ENCODE measurements around the gene ULK1. TPM values are rescaled to one million over a fixed set of nuclear protein-coding genes. Genes with fewer than 3 reads are reported as not detected.

Gene ULK1
- total and polyA plus RNA-seq, 2 of the 13 experiments (the other 11 are each of a cell fraction or from before 2014, with no cell fraction given) = 2.8 to 10.1 TPM

DNA sequence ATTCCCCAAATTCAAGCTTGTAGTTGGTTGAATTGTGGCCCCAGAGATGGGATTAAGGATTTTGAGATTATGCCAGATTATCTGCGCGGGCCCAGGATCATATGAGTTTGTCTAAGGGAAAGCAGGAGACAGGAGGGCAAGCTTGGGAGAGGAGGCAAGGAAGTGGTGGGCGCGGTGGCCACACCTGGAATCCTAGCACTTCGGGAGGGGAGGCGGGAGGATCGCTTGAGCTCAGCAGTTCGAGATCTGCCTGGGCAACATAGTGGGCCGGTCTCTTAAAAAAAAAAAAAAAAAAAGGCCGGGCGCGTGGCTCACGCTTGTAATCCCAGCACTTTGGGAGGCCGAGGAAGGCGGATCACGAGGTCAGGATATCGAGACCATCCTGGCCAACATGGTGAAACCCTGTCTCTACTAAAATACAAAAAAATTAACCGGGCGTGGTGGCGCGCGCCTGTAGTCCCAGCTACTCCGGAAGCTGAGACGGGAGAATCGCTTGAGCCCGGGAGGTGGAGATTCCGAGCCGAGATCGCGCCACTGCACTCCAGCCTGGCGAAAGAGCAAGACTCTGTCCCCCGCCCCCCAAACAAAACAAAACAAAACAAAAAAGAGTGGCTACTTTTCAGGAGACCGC is 33.8 kb downstream of the ULK1 start:
- ATAC-seq (peak; percentile 4), FAIRE-seq (no peak), DNase-seq (ENCODE audit: low spot score) (no peak)
- H4K20me1 ChIP-seq (ENCODE audit: insufficient read depth, low read length) = no peaks in the 10 kb centered on the region
- no peaks in the 10 kb centered on the region for H3K9me3 ChIP-seq (ENCODE audit: low read length)
- H3K4me2 ChIP-seq (ENCODE audit: low read depth, low read length) = peak overlapping the region; percentile 76
- no TSS peak for BruUV-seq (replicated peaks)
- H3K79me2 ChIP-seq (ENCODE audit: insufficient read depth, low read length) = peaks cover 16% of the 10 kb centered on the region
- peak overlapping the region; percentile 65 for H3K27ac ChIP-seq (ENCODE audit: extremely low read length, insufficient read depth, low read length)
- H3K9ac ChIP-seq (ENCODE audit: insufficient read depth, low read depth, low read length) = peak overlapping the region; percentile 78
- H3K27me3 ChIP-seq (ENCODE audit: control insufficient read depth in 1 of 2, insufficient read depth in 2 of 2, low read length in 2 of 2) = no peaks in the 10 kb centered on the region
- ChIA-PET CTCF (ENCODE audit: low intra/inter-chr PET ratio, low total read pairs) (no interaction called here), POLR2A (interaction anchor here (0.7 to 1.0 kb wide), 5 partner anchors 14 to 68 kb away, joined by 3 to 6 read pairs (median 5); no protein-coding TSS in a partner anchor)
- 28% methylated on average over 33 of the region's 33 CpGs for WGBS (ENCODE audit: low lambda C conversion rate)
- intact Hi-C loops (cut with micrococcal nuclease; ENCODE audit: unreplicated experiment) (loop anchor here (5.0 to 10.0 kb wide), 2 partner anchors 66 to 93 kb away; no protein-coding TSS in a partner anchor), in situ Hi-C loops (cut with HindIII; ENCODE audit: extremely low pct_ligation_motif_present, low pct_unique_long_range_greater_than_20kb) (no loop called here)
- H3K4me3 ChIP-seq (replicated peaks in 1 of 3; ENCODE audit: insufficient read depth in 1 of 3, low read depth in 2 of 3, low read length in 3 of 3) = peak overlapping the region; percentile 70 to 90 (median 80)
- H3K4me1 ChIP-seq (ENCODE audit: insufficient read depth, low read length) = peaks cover 18% of the 10 kb centered on the region
- no peak overlapping the region for H2AFZ ChIP-seq (ENCODE audit: low read length)
- H3K36me3 ChIP-seq (replicated peaks in 1 of 2; ENCODE audit: control insufficient read depth in 1 of 2, insufficient read depth in 2 of 2, low read length in 2 of 2) = peaks cover 10 to 14% of the 10 kb centered on the region in 2 experiments
- TF ChIP-seq ZNF556 (CRISPR knock-in tag; IDR thresholded peaks at IDR 0.05; ENCODE audit: borderline replicate concordance) (0 out of 2 replicates have a peak, but pooled peaks have one; percentile 4), ZNF460 (CRISPR knock-in tag; IDR thresholded peaks at IDR 0.05; ENCODE audit: borderline replicate concordance) (peak; percentile 70), ZNF543 (CRISPR knock-in tag; IDR thresholded peaks at IDR 0.05) (0 out of 2 replicates have a peak, but pooled peaks have one; percentile 0), MED8 (CRISPR knock-in tag; IDR thresholded peaks at IDR 0.05; ENCODE audit: insufficient replicate concordance) (no peak), ARID2 (CRISPR knock-in tag; IDR thresholded peaks at IDR 0.05; ENCODE audit: borderline replicate concordance) (no peak), ZBTB3 (CRISPR knock-in tag; IDR thresholded peaks at IDR 0.05; ENCODE audit: borderline replicate concordance, low read depth) (0 out of 2 replicates have a peak, but pooled peaks have one; percentile 14), ISX (CRISPR knock-in tag; conservative IDR thresholded peaks at IDR 0.05) (no peak), SPEN (CRISPR knock-in tag; IDR thresholded peaks at IDR 0.05; ENCODE audit: low read depth) (peak; percentile 6; the same call in 1 of the 2 replicates)
- TF ChIP-seq, protein P1, sequence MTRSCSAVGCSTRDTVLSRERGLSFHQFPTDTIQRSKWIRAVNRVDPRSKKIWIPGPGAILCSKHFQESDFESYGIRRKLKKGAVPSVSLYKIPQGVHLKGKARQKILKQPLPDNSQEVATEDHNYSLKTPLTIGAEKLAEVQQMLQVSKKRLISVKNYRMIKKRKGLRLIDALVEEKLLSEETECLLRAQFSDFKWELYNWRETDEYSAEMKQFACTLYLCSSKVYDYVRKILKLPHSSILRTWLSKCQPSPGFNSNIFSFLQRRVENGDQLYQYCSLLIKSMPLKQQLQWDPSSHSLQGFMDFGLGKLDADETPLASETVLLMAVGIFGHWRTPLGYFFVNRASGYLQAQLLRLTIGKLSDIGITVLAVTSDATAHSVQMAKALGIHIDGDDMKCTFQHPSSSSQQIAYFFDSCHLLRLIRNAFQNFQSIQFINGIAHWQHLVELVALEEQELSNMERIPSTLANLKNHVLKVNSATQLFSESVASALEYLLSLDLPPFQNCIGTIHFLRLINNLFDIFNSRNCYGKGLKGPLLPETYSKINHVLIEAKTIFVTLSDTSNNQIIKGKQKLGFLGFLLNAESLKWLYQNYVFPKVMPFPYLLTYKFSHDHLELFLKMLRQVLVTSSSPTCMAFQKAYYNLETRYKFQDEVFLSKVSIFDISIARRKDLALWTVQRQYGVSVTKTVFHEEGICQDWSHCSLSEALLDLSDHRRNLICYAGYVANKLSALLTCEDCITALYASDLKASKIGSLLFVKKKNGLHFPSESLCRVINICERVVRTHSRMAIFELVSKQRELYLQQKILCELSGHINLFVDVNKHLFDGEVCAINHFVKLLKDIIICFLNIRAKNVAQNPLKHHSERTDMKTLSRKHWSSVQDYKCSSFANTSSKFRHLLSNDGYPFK (CRISPR knock-in tag; IDR thresholded peaks at IDR 0.05; ENCODE audit: borderline replicate concordance) = 0 out of 2 replicates have a peak, but pooled peaks have one; percentile 5
- TF ChIP-seq, protein P2, sequence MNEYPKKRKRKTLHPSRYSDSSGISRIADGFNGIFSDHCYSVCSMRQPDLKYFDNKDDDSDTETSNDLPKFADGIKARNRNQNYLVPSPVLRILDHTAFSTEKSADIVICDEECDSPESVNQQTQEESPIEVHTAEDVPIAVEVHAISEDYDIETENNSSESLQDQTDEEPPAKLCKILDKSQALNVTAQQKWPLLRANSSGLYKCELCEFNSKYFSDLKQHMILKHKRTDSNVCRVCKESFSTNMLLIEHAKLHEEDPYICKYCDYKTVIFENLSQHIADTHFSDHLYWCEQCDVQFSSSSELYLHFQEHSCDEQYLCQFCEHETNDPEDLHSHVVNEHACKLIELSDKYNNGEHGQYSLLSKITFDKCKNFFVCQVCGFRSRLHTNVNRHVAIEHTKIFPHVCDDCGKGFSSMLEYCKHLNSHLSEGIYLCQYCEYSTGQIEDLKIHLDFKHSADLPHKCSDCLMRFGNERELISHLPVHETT (CRISPR knock-in tag; conservative IDR thresholded peaks at IDR 0.05) = 0 out of 2 replicates have a peak, but pooled peaks have one; percentile 9
- TF ChIP-seq, protein P3, sequence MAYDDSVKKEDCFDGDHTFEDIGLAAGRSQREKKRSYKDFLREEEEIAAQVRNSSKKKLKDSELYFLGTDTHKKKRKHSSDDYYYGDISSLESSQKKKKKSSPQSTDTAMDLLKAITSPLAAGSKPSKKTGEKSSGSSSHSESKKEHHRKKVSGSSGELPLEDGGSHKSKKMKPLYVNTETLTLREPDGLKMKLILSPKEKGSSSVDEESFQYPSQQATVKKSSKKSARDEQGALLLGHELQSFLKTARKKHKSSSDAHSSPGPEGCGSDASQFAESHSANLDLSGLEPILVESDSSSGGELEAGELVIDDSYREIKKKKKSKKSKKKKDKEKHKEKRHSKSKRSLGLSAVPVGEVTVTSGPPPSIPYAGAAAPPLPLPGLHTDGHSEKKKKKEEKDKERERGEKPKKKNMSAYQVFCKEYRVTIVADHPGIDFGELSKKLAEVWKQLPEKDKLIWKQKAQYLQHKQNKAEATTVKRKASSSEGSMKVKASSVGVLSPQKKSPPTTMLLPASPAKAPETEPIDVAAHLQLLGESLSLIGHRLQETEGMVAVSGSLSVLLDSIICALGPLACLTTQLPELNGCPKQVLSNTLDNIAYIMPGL (CRISPR knock-in tag; IDR thresholded peaks at IDR 0.05; ENCODE audit: borderline replicate concordance in 1 of 2, low read depth in 1 of 2) = 0 out of 4 replicates have a peak, but pooled peaks of 1 of the 2 experiments have one; percentile 1
- TF ChIP-seq, protein P4, sequence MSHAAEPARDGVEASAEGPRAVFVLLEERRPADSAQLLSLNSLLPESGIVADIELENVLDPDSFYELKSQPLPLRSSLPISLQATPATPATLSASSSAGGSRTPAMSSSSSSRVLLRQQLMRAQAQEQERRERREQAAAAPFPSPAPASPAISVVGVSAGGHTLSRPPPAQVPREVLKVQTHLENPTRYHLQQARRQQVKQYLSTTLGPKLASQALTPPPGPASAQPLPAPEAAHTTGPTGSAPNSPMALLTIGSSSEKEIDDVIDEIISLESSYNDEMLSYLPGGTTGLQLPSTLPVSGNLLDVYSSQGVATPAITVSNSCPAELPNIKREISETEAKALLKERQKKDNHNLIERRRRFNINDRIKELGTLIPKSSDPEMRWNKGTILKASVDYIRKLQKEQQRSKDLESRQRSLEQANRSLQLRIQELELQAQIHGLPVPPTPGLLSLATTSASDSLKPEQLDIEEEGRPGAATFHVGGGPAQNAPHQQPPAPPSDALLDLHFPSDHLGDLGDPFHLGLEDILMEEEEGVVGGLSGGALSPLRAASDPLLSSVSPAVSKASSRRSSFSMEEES (CRISPR knock-in tag; IDR thresholded peaks at IDR 0.05) = no peak
- TF ChIP-seq, protein P5, sequence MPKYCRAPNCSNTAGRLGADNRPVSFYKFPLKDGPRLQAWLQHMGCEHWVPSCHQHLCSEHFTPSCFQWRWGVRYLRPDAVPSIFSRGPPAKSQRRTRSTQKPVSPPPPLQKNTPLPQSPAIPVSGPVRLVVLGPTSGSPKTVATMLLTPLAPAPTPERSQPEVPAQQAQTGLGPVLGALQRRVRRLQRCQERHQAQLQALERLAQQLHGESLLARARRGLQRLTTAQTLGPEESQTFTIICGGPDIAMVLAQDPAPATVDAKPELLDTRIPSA (CRISPR knock-in tag; IDR thresholded peaks at IDR 0.05; ENCODE audit: borderline replicate concordance) = 0 out of 2 replicates have a peak, but pooled peaks have one; percentile 51

Measured in HepG2 (cell line).